ENCODE measurements around the gene NRP1. TPM values are rescaled to one million over a fixed set of nuclear protein-coding genes. Genes with fewer than 3 reads are reported as not detected.

NRP1 gene
- total and polyA plus RNA-seq, 2 of the 8 experiments (the other 6 are each of a cell fraction or from before 2014, with no cell fraction given), result 1.2 to 2.1 TPM

DNA sequence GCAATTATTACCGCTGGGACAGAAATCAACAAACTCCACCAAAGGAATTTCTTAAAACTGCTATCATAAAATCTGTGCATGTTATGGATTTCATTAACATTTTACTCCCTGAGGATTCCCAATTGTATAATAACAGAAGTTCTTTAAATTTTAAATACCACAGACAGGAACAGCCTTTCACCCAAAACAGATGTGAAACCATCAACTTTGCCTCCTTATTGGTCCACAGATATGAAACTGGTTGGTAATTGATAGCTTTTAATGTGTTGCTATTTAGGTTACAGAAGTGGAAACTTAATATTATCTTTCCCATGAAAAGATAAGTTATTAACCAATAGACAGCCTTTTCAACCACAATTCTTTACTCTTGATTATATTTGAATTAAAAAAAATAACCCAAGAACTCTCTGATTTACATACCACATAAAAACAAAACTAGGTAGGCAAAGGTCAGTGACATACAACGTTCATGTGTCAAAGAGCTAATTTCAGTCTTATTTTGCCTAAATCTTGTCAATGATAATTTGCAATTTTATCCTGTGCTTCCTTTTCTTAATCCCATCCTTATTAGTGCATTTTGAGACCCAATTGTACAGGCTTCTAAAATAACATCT lies 90.0 kb downstream of the NRP1 start:
- no peak overlapping the region for H2BK5ac ChIP-seq (ENCODE audit: low read depth, low read length)
- no peak overlapping the region for H3K9ac ChIP-seq (replicated peaks in 1 of 4; ENCODE audit: extremely low read depth in 1 of 4, low read depth in 3 of 4, low read length in 3 of 4)
- no peak for FAIRE-seq
- no peak overlapping the region for H2BK120ac ChIP-seq (replicated peaks; ENCODE audit: low read depth, low read length)
- TF ChIP-seq TEAD4 (IDR thresholded peaks at IDR 0.05; ENCODE audit: low read depth, low read length), result no peak
- no peak for TF ChIP-seq EZH2 (IDR thresholded peaks at IDR 0.05; ENCODE audit: low read depth, low read length, severe bottlenecking)
- no peak for TF ChIP-seq MAX (IDR thresholded peaks at IDR 0.05)
- no peak for TF ChIP-seq TAF7 (optimal IDR thresholded peaks at IDR 0.05; ENCODE audit: borderline replicate concordance, low read depth, low read length)
- TF ChIP-seq, protein P1, sequence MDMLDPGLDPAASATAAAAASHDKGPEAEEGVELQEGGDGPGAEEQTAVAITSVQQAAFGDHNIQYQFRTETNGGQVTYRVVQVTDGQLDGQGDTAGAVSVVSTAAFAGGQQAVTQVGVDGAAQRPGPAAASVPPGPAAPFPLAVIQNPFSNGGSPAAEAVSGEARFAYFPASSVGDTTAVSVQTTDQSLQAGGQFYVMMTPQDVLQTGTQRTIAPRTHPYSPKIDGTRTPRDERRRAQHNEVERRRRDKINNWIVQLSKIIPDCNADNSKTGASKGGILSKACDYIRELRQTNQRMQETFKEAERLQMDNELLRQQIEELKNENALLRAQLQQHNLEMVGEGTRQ (IDR thresholded peaks at IDR 0.05; ENCODE audit: low read length), result no peak
- H3K27me3 ChIP-seq (replicated peaks in 1 of 4; ENCODE audit: control insufficient read depth in 3 of 4, extremely low read depth in 1 of 4, insufficient read depth in 3 of 4, low read length in 3 of 4), result peaks cover 0 to 1% (median 0%) of the 10 kb centered on the region in 4 experiments; a peak in 1 of 7 replicates
- H3K23ac ChIP-seq (ENCODE audit: insufficient read length), result no peak overlapping the region
- H3K4me3 ChIP-seq (ENCODE audit: extremely low read depth in 1 of 4, insufficient read depth in 2 of 4, low read depth in 3 of 4, low read length in 4 of 4), result no peak overlapping the region
- H2BK15ac ChIP-seq (ENCODE audit: low read length), result no peak overlapping the region
- no peaks in the 10 kb centered on the region for H3K9me3 ChIP-seq (ENCODE audit: insufficient read depth in 2 of 2, low read depth in 1 of 2, low read length in 1 of 2)
- H3K79me1 ChIP-seq (ENCODE audit: low read depth, low read length), result no peaks in the 10 kb centered on the region
- CTCF ChIA-PET (ENCODE audit: partially characterized antibody), result interaction anchor here (1.1 kb wide), 1 partner anchor 128 kb away, joined by 3 read pairs; no protein-coding TSS in a partner anchor
- H2AK5ac ChIP-seq (ENCODE audit: low read depth, low read length), result no peak overlapping the region
- H3K27ac ChIP-seq (ENCODE audit: low read depth, low read length), result no peak overlapping the region
- H4K20me1 ChIP-seq (replicated peaks in 1 of 2; ENCODE audit: control insufficient read depth in 1 of 2, insufficient read depth in 2 of 2, low read length in 2 of 2), result no peaks in the 10 kb centered on the region
- no peak for DNase-seq (ENCODE audit: low read depth in 1 of 2, low spot score in 2 of 2)
- H4K5ac ChIP-seq (ENCODE audit: insufficient read length, low read depth, low read length), result no peak overlapping the region
- POLR2A ChIA-PET (ENCODE audit: partially characterized antibody), result no interaction called here
- no peak overlapping the region for H3K56ac ChIP-seq (replicated peaks; ENCODE audit: insufficient read length, low read depth, low read length)
- H3K4ac ChIP-seq (replicated peaks; ENCODE audit: insufficient read length, low read depth, low read length), result no peak overlapping the region
- no peak overlapping the region for H3K4me2 ChIP-seq (ENCODE audit: insufficient read depth in 1 of 2, low read depth in 2 of 2, low read length in 2 of 2)
- no peak overlapping the region for H2BK12ac ChIP-seq (ENCODE audit: low read depth, low read length)
- H3K79me2 ChIP-seq (ENCODE audit: control insufficient read depth in 1 of 2, insufficient read depth in 2 of 2, low read length in 2 of 2), result no peaks in the 10 kb centered on the region
- 93% methylated on average over 2 of the region's 2 CpGs; no CpG with 5 or more reads in 1 of the 2 experiments for WGBS, 2 experiments (ENCODE audit: extremely low coverage in 1 of 2, insufficient coverage in 1 of 2, insufficient read length in 1 of 2, insufficient replicate concordance in 2 of 2, low coverage in 1 of 2, low lambda C conversion rate in 2 of 2, missing lambda C conversion rate in 1 of 2)
- H4K91ac ChIP-seq (replicated peaks; ENCODE audit: insufficient read length, low read length), result no peak overlapping the region
- no peaks in the 10 kb centered on the region for H3K36me3 ChIP-seq (ENCODE audit: control insufficient read depth in 2 of 4, insufficient read depth in 4 of 4, low read length in 3 of 4)
- H3K4me1 ChIP-seq (replicated peaks in 1 of 4; ENCODE audit: control insufficient read depth in 3 of 4, insufficient read depth in 4 of 4, low read length in 3 of 4), result no peaks in the 10 kb centered on the region
- no peak overlapping the region; the same call in 1 of the 2 replicates for H4K8ac ChIP-seq (ENCODE audit: extremely low read depth, insufficient read depth, low read length)
- no peak overlapping the region for H2AFZ ChIP-seq (ENCODE audit: low read length)
- H3K18ac ChIP-seq (ENCODE audit: extremely low read depth, low read length), result no peak overlapping the region
- no peak overlapping the region for H2BK20ac ChIP-seq (ENCODE audit: low read length)
- H3K14ac ChIP-seq (ENCODE audit: insufficient read length), result no peak overlapping the region
- peaks cover 2% of the 10 kb centered on the region; the same call in 1 of the 2 replicates for H3K23me2 ChIP-seq (ENCODE audit: low read depth, low read length)
